ENCODE data around the gene RNF183.

DNA sequence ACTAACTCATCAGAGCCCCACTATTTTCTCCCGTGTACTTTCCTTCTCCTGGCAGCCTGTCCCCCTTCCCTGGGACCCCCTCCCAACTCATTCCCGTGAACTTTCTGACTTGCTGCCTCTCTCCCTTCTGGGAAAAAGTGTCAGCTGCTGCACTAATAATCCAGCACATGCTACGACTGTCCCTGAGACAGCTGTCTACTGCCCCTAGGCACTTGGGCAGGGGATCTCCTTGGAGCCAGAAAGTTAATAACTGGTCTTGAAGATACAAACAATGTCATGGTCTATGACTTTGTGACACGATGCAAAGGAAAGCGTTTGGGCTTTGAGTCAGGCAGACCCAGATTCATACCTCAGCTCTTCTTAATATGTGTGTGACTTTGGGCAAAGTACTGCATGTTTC, 10.1 kb upstream of the RNF183 start:
- TF ChIP-seq, protein P1, sequence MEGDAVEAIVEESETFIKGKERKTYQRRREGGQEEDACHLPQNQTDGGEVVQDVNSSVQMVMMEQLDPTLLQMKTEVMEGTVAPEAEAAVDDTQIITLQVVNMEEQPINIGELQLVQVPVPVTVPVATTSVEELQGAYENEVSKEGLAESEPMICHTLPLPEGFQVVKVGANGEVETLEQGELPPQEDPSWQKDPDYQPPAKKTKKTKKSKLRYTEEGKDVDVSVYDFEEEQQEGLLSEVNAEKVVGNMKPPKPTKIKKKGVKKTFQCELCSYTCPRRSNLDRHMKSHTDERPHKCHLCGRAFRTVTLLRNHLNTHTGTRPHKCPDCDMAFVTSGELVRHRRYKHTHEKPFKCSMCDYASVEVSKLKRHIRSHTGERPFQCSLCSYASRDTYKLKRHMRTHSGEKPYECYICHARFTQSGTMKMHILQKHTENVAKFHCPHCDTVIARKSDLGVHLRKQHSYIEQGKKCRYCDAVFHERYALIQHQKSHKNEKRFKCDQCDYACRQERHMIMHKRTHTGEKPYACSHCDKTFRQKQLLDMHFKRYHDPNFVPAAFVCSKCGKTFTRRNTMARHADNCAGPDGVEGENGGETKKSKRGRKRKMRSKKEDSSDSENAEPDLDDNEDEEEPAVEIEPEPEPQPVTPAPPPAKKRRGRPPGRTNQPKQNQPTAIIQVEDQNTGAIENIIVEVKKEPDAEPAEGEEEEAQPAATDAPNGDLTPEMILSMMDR (IDR thresholded peaks at IDR 0.05; ENCODE audit: insufficient read depth, low read length, poor library complexity, severe bottlenecking), result no peak
- no peak for TF ChIP-seq EZH2phosphoT487 (conservative IDR thresholded peaks at IDR 0.05; ENCODE audit: low read length)
